Upper lobe of left lung (tissue), 6 donors: Measurements from ENCODE around the gene CNTNAP2. TPM values are rescaled to one million over a fixed set of nuclear protein-coding genes. Genes with fewer than 3 reads are reported as not detected.

Source experiments
- ATAC-seq, 2 donors: fragments of 200-7000 bp; cut with Tn5 transposase; one replicate each; pipeline ENCODE4 v1.9.1; 2022; ENCODE audit warnings: mild to moderate bottlenecking in 2 of 2, moderate library complexity in 2 of 2; ENCODE audit not compliant: low FRiP score in 2 of 2
- DNase-seq, 2 donors: peaks; one replicate each; pipeline ENCODE4 v3.0.0-alpha.2; 2019 to 2020
- H3K27ac ChIP-seq, 4 donors: fragments of 200-600 bp; sonication (generic); one replicate each; pipeline ENCODE4 v1.5.1; 2016 to 2019
- H3K27me3 ChIP-seq, 4 donors: fragments of 200-600 bp; sonication (generic); one replicate each; pipeline ENCODE4 v1.5.1; 2017 to 2019
- H3K36me3 ChIP-seq, 4 donors: fragments of 200-600 bp; sonication (generic); one replicate each; pipeline ENCODE4 v1.5.1; 2016 to 2019
- H3K4me1 ChIP-seq, 4 donors: fragments of 200-600 bp; sonication (generic); one replicate each; pipeline ENCODE4 v1.5.1; 2018 to 2019
- H3K4me3 ChIP-seq, 4 donors: fragments of 200-600 bp; sonication (generic); one replicate each; pipeline ENCODE4 v1.5.1; 2017 to 2019; ENCODE audit warnings: mild to moderate bottlenecking in 2 of 4, moderate library complexity in 1 of 4
- H3K9me3 ChIP-seq, 4 donors: fragments of 200-600 bp; sonication (generic); one replicate each; pipeline ENCODE4 v1.5.1; 2018 to 2019
- EP300 ChIP-seq, 4 donors: sonication (generic); formaldehyde crosslinking; IDR thresholded peaks; one replicate each; pipeline ENCODE4 v1.5.1; 2017; ENCODE audit warnings: antibody characterized with exemption in 4 of 4, control low read depth in 2 of 4
- POLR2A ChIP-seq, 4 donors: fragments of 450-650 bp; IDR thresholded peaks; one replicate each; pipeline ENCODE4 v1.5.1; 2016 to 2017; ENCODE audit warnings: antibody characterized with exemption in 4 of 4, mild to moderate bottlenecking in 2 of 4
- POLR2AphosphoS5 ChIP-seq, 2 donors: sonication (generic); formaldehyde crosslinking; IDR thresholded peaks; one replicate each; pipeline ENCODE4 v1.5.1; 2017; ENCODE audit warnings: antibody characterized with exemption in 2 of 2
- WGBS, 2 donors: methylation state at CpG; one replicate each; pipeline ENCODE4 v1.1.5; 2017 to 2018; 5-methylcytosine and 5-hydroxymethylcytosine counted together
- total RNA-seq, 6 donors: library from RNA; depleted of rRNA in 4 of 6; stranded (reverse); fragments of >200 nt in 4 of 6; gene quantifications; one replicate each; pipeline versions ENCODE4 v1.1.0 to v1.2.1, GENCODE V29; 2016 to 2021
- TF ChIP-seq, protein P1 (sequence below), 6 experiments: fragments of 450-650 bp in 4 of 6; fragments of 200-600 bp in 2 of 6; sonication (generic) in 2 of 6; IDR thresholded peaks; one replicate each; pipeline ENCODE4 v1.5.1; 2016 to 2019; ENCODE audit warnings: antibody characterized with exemption in 6 of 6
- donor health status: DM: no; HTN: no; CAD: no; lungs with moderate emphysema.
- donor health status: DM: no; HTN: yes; CAD: no; lungs with severe emphysema.

CNTNAP2 gene
- total RNA-seq, 6 donors from 2014 or later = 0.06 to 1.0 (median 0.37) TPM

DNA sequence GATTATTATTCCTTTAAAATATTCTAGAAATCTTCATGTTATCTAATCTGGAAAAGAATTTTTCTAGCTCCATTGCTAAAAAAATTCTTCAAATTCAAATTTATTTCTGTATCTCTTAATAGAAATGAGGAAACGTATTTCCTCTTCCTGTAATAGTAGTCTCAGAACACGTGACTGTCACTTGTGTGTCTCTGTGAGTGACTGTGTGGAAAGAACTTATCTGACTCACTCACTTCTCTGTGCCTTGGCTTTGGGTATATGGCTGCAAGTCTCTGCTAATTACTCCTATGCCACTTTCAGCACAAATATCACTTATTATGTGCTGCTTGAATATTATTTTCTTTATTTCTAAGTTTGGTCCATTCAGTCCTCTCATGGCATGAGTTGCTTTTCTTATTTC, 132.7 kb downstream of the CNTNAP2 start:
- Histone ChIP-seq H3K4me3 (no peak overlapping the region), H3K36me3 (no peaks in the 10 kb centered on the region), H3K9me3 (no peaks in the 10 kb centered on the region), H3K4me1 (no peaks in the 10 kb centered on the region), H3K27ac (no peak overlapping the region), H3K27me3 (no peaks in the 10 kb centered on the region)
- ATAC-seq = no peak
- no peak for TF ChIP-seq EP300 (IDR thresholded peaks at IDR 0.05)
- TF ChIP-seq POLR2AphosphoS5 (IDR thresholded peaks at IDR 0.05) = no peak
- no peak for TF ChIP-seq POLR2A (IDR thresholded peaks at IDR 0.05)
- TF ChIP-seq, protein P1, sequence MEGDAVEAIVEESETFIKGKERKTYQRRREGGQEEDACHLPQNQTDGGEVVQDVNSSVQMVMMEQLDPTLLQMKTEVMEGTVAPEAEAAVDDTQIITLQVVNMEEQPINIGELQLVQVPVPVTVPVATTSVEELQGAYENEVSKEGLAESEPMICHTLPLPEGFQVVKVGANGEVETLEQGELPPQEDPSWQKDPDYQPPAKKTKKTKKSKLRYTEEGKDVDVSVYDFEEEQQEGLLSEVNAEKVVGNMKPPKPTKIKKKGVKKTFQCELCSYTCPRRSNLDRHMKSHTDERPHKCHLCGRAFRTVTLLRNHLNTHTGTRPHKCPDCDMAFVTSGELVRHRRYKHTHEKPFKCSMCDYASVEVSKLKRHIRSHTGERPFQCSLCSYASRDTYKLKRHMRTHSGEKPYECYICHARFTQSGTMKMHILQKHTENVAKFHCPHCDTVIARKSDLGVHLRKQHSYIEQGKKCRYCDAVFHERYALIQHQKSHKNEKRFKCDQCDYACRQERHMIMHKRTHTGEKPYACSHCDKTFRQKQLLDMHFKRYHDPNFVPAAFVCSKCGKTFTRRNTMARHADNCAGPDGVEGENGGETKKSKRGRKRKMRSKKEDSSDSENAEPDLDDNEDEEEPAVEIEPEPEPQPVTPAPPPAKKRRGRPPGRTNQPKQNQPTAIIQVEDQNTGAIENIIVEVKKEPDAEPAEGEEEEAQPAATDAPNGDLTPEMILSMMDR (IDR thresholded peaks at IDR 0.05) = no peak
- DNase-seq = no peak
- 36 to 39% methylated on average over 2 of the region's 2 CpGs for WGBS, 2 donors

DNA sequence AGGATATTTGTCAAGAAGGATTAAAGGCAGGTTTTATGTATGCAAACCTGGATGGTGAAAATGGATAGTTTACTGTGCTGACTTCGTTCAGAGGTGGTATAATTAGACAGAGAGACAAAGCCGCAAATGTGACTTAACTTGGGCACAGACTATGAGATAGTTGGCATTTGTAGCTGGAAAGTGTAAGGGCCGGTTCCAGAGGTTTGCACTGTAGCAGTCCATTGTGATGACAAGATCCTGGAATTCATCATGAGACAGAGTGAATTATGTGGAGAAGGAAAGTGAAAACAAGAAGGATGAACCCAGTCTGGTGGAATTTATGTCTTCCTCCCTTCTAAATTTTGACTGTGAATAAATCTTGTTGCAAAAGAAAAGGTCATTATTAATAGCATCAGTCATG, 139.0 kb downstream of the CNTNAP2 start:
- ATAC-seq = no peak
- Histone ChIP-seq H3K4me1 (no peaks in the 10 kb centered on the region), H3K27me3 (no peaks in the 10 kb centered on the region), H3K4me3 (no peak overlapping the region), H3K9me3 (no peaks in the 10 kb centered on the region), H3K36me3 (no peaks in the 10 kb centered on the region), H3K27ac (no peak overlapping the region)
- 67 to 77% methylated on average over 3 of the region's 3 CpGs for WGBS, 2 donors
- DNase-seq = no peak
- no peak for TF ChIP-seq POLR2A (IDR thresholded peaks at IDR 0.05)
- no peak for TF ChIP-seq EP300 (IDR thresholded peaks at IDR 0.05)
- no peak for TF ChIP-seq POLR2AphosphoS5 (IDR thresholded peaks at IDR 0.05)
- TF ChIP-seq, protein P1 (IDR thresholded peaks at IDR 0.05) = no peak

DNA sequence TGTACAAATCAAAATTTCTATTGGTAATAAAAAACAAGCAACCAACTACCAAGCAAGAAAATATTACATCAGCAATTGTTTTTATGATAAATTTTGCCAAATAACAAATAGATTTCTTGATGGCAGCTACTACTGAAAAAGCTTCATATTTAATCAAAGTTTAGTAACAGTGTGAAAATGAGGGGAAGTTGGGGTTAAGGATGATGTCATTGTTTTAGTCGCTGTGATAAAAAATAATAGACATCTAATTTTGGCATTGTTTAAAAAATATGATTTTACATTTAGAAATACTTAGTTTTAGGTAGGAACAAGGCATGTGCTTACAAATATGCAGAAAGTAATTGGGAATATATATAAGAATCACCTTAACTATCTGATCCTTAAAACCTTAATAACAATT, 145.9 kb downstream of the CNTNAP2 start:
- H3K4me1 ChIP-seq = no peaks in the 10 kb centered on the region
- no peak overlapping the region for H3K4me3 ChIP-seq
- no peak for ATAC-seq
- H3K36me3 ChIP-seq = no peaks in the 10 kb centered on the region
- H3K27me3 ChIP-seq = no peaks in the 10 kb centered on the region
- no peak overlapping the region for H3K27ac ChIP-seq
- TF ChIP-seq POLR2AphosphoS5 (IDR thresholded peaks at IDR 0.05) = no peak
- TF ChIP-seq, protein P1 (IDR thresholded peaks at IDR 0.05) = no peak
- no peak for TF ChIP-seq EP300 (IDR thresholded peaks at IDR 0.05)
- TF ChIP-seq POLR2A (IDR thresholded peaks at IDR 0.05) = no peak
- WGBS, 2 donors = 77 to 92% methylated on average over 1 of the region's 1 CpG
- no peaks in the 10 kb centered on the region for H3K9me3 ChIP-seq
- DNase-seq = no peak

GRCh38 chr7:146276888-146277287, 160.3 kb downstream of the CNTNAP2 start:
- Histone ChIP-seq H3K27me3 (no peaks in the 10 kb centered on the region), H3K4me1 (no peaks in the 10 kb centered on the region), H3K36me3 (no peaks in the 10 kb centered on the region), H3K9me3 (no peaks in the 10 kb centered on the region), H3K4me3 (no peak overlapping the region), H3K27ac (no peak overlapping the region)
- WGBS, 2 donors = 79 to 84% methylated on average over 3 of the region's 3 CpGs
- TF ChIP-seq POLR2A (IDR thresholded peaks at IDR 0.05) (no peak), POLR2AphosphoS5 (IDR thresholded peaks at IDR 0.05) (no peak), EP300 (IDR thresholded peaks at IDR 0.05) (no peak)
- TF ChIP-seq, protein P1 (IDR thresholded peaks at IDR 0.05) = no peak
- DNase-seq (no peak), ATAC-seq (no peak)

DNA sequence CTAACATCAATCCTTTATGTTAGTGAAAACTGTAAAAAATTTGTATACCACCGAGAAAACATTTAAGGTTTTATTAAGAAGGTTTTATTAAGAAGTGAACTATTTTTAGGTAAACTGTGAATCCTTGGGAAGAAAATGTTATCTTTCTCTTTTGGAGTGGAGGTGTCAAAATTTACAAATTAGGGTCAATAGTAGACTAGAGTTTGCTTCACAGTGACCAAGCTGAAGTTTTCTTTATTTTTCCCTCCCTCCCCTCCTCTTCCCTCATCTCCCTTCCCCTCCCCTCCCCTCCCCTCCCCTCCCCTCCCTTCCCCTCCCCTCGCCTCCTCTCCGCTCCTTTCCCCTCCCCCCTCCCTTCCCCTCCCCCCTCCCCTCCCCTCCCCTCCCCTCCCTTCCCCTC, 168.8 kb downstream of the CNTNAP2 start:
- Histone ChIP-seq H3K4me1 (no peaks in the 10 kb centered on the region), H3K27ac (no peak overlapping the region), H3K9me3 (no peaks in the 10 kb centered on the region), H3K4me3 (no peak overlapping the region), H3K36me3 (no peaks in the 10 kb centered on the region), H3K27me3 (no peaks in the 10 kb centered on the region)
- 82 to 97% methylated on average over 1 to 2 of the region's 3 CpGs for WGBS, 2 donors
- DNase-seq = no peak
- no peak for ATAC-seq
- TF ChIP-seq POLR2AphosphoS5 (IDR thresholded peaks at IDR 0.05) = no peak
- no peak for TF ChIP-seq POLR2A (IDR thresholded peaks at IDR 0.05)
- no peak for TF ChIP-seq EP300 (IDR thresholded peaks at IDR 0.05)
- TF ChIP-seq, protein P1 (IDR thresholded peaks at IDR 0.05) = no peak
